ENCODE measurements around the gene ADCY7.

ADCY7 gene

DNA sequence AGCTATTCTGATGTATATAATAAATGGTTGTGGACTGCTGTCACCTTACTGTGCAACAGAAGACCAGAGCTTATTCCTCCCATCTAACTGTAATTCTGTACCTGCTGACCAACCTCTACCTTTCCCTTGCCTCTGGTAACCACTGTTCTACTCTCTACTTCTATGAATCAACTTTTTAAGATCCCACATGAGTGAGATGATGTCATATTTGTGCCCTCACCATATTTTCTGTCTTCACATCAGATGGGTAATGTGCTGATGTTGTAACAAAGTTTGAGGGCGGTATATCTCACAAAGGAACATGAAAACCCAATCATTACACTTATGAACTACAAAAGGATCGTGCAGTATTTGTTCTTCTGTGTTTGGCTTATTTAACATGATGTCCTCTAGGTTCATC, 85.6 kb downstream of the ADCY7 start:
- Histone ChIP-seq H4K12ac (ENCODE audit: low read depth, low read length) (no peak overlapping the region), H3K23ac (ENCODE audit: low read length) (no peak overlapping the region), H3K14ac (ENCODE audit: low read length) (no peak overlapping the region), H2AFZ (ENCODE audit: insufficient read depth, low read length, poor library complexity) (no peak overlapping the region), H3K18ac (ENCODE audit: low read length) (no peak overlapping the region), H3K79me1 (ENCODE audit: low read length) (no peaks in the 10 kb centered on the region), H3K4ac (ENCODE audit: low read depth, low read length) (no peak overlapping the region), H3K4me1 (ENCODE audit: control insufficient read depth in 1 of 2, insufficient read depth in 2 of 2, low read length in 2 of 2) (no peaks in the 10 kb centered on the region), H4K91ac (ENCODE audit: low read depth, low read length) (no peak overlapping the region), H2BK120ac (ENCODE audit: insufficient read depth, low read length, poor library complexity) (no peak overlapping the region), H3K27ac (ENCODE audit: low read depth, low read length) (no peak overlapping the region), H3K36me3 (ENCODE audit: control insufficient read depth in 1 of 2, insufficient read depth in 2 of 2, low read length in 2 of 2) (peaks cover 3 to 8% of the 10 kb centered on the region in 2 experiments), H2AK5ac (ENCODE audit: low read length) (no peak overlapping the region), H4K8ac (ENCODE audit: low read depth, low read length) (no peak overlapping the region), H3K4me2 (ENCODE audit: low read length) (no peak overlapping the region), H2BK12ac (ENCODE audit: low read length) (no peak overlapping the region), H3K79me2 (ENCODE audit: control insufficient read depth, insufficient read depth, low read length, poor library complexity) (no peaks in the 10 kb centered on the region), H3K9ac (ENCODE audit: low read length) (no peak overlapping the region), H3K4me3 (ENCODE audit: low read depth, low read length) (no peak overlapping the region), H3K9me3 (ENCODE audit: insufficient read depth, low read depth, low read length) (no peaks in the 10 kb centered on the region), H3K27me3 (ENCODE audit: insufficient read depth, low read length) (no peaks in the 10 kb centered on the region), H2BK5ac (ENCODE audit: low read depth, low read length, poor library complexity) (no peak overlapping the region)
- no peak for DNase-seq
- no CpG with 5 or more reads among the region's 2 CpGs for WGBS (ENCODE audit: extremely low coverage, insufficient coverage, insufficient read length)

DNA sequence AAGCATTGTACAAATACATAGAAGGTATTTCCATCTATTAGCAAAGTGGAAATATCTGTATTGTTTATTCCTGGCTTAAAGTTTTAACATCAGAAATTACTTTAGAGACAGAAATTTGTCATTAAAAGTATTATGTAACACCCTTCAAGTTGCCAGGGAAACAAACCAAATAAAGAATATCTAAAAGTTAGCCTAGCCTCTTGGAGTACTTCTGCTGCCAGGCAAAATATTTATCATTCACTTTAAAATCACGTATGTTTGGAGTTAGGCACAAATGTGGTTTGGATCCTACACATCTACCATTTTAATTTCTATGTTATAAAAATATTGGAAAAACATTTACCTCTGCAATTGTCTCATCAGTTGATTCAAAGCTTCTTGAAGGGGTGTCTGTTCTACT, 87.7 kb downstream of the ADCY7 start:
- H2BK120ac ChIP-seq (ENCODE audit: insufficient read depth, low read length, poor library complexity) = no peak overlapping the region
- H3K9ac ChIP-seq (ENCODE audit: low read length) = no peak overlapping the region
- H2BK5ac ChIP-seq (ENCODE audit: low read depth, low read length, poor library complexity) = no peak overlapping the region
- no CpG with 5 or more reads among the region's 1 CpG for WGBS (ENCODE audit: extremely low coverage, insufficient coverage, insufficient read length)
- H4K12ac ChIP-seq (ENCODE audit: low read depth, low read length) = no peak overlapping the region
- H3K36me3 ChIP-seq (ENCODE audit: control insufficient read depth in 1 of 2, insufficient read depth in 2 of 2, low read length in 2 of 2) = peaks cover 9 to 12% of the 10 kb centered on the region in 2 experiments
- H3K4me3 ChIP-seq (ENCODE audit: low read depth, low read length) = no peak overlapping the region
- H3K23ac ChIP-seq (ENCODE audit: low read length) = no peak overlapping the region
- no peaks in the 10 kb centered on the region for H3K27me3 ChIP-seq (ENCODE audit: insufficient read depth, low read length)
- H3K79me1 ChIP-seq (ENCODE audit: low read length) = no peaks in the 10 kb centered on the region
- no peak overlapping the region for H3K14ac ChIP-seq (ENCODE audit: low read length)
- no peak overlapping the region for H3K27ac ChIP-seq (ENCODE audit: low read depth, low read length)
- peak in 1 of 2 donors; percentile 41 for DNase-seq
- H2AFZ ChIP-seq (ENCODE audit: insufficient read depth, low read length, poor library complexity) = no peak overlapping the region
- H3K4ac ChIP-seq (ENCODE audit: low read depth, low read length) = no peak overlapping the region
- H3K9me3 ChIP-seq (ENCODE audit: insufficient read depth, low read depth, low read length) = no peaks in the 10 kb centered on the region
- no peak overlapping the region for H4K91ac ChIP-seq (ENCODE audit: low read depth, low read length)
- no peaks in the 10 kb centered on the region for H3K79me2 ChIP-seq (ENCODE audit: control insufficient read depth, insufficient read depth, low read length, poor library complexity)
- no peaks in the 10 kb centered on the region for H3K4me1 ChIP-seq (ENCODE audit: control insufficient read depth in 1 of 2, insufficient read depth in 2 of 2, low read length in 2 of 2)
- H3K4me2 ChIP-seq (ENCODE audit: low read length) = no peak overlapping the region
- no peak overlapping the region for H2BK12ac ChIP-seq (ENCODE audit: low read length)
- no peak overlapping the region for H3K18ac ChIP-seq (ENCODE audit: low read length)
- H2AK5ac ChIP-seq (ENCODE audit: low read length) = no peak overlapping the region
- H4K8ac ChIP-seq (ENCODE audit: low read depth, low read length) = no peak overlapping the region

DNA sequence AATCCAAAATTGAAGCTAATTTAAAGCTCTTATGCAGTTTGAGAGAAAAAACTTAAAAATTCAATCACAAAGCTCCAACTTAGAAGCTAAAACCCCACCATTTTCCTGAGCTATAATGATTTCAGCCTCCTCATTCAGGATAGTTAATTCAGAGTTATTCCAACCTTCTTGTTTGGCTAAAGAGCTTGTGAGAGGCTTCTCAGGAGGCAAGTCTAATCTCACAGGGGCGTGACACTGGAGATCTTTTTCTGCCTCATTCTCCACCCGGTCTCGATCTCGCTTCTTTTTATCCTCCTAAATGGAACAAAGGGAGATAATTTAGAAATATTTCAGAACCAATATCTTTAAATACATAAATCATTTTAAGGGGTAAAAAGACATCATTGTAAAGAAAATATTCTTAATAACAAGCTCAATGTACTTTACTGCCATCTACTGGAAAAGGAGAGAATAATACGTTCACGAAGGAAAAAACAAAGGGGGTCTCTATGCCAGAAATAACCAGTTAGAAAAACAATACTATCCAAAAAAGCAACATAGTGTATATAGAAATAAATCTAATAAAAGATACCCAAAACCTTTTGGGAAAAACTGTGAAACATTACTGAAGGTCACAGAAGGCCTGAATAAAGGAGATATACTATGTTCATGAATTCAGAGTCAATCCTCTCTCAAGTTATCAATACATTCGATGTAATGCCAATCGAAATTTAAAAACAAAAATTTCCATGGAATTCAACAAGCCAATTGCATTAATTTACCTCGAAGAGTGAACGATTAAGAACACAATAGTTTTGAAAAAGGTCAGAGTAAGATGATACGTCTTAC, 88.5 kb downstream of the ADCY7 start:
- no peak overlapping the region for H4K91ac ChIP-seq (ENCODE audit: low read depth, low read length)

DNA sequence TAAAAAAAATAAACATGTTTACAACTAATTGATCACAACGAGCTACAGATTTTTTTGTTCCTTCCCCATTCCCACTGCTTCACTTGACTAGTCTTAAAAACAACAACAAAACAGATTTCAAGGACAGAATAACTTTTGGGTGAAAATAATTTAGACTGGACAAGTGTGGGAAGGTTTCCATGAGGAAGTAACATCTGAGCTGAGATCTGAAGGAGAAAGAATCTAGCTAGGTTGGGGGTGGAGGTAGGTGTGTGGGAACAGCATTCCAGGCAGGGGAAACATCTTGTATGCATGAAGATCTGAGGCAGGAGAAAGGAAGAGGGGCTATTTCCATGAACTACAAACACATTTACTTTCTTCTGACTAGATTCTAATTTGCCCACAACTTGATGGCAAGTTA, 93.3 kb downstream of the ADCY7 start:
- Histone ChIP-seq H3K4me3 (ENCODE audit: low read depth, low read length) (no peak overlapping the region), H3K14ac (ENCODE audit: low read length) (no peak overlapping the region)
- no CpG with 5 or more reads among the region's 1 CpG for WGBS (ENCODE audit: extremely low coverage, insufficient coverage, insufficient read length)

More for the DNA sequence above, 88.5 kb downstream of the ADCY7 start:
- Histone ChIP-seq H2BK120ac (ENCODE audit: insufficient read depth, low read length, poor library complexity) (no peak overlapping the region), H2AK5ac (ENCODE audit: low read length) (no peak overlapping the region), H3K36me3 (ENCODE audit: control insufficient read depth in 1 of 2, insufficient read depth in 2 of 2, low read length in 2 of 2) (peaks cover 7 to 11% of the 10 kb centered on the region in 2 experiments), H3K9me3 (ENCODE audit: insufficient read depth, low read depth, low read length) (no peaks in the 10 kb centered on the region), H3K18ac (ENCODE audit: low read length) (no peak overlapping the region), H3K27ac (ENCODE audit: low read depth, low read length) (no peak overlapping the region), H3K4ac (ENCODE audit: low read depth, low read length) (no peak overlapping the region), H4K8ac (ENCODE audit: low read depth, low read length) (no peak overlapping the region), H3K23ac (ENCODE audit: low read length) (no peak overlapping the region), H3K27me3 (ENCODE audit: insufficient read depth, low read length) (no peaks in the 10 kb centered on the region), H4K12ac (ENCODE audit: low read depth, low read length) (no peak overlapping the region), H2AFZ (ENCODE audit: insufficient read depth, low read length, poor library complexity) (no peak overlapping the region), H2BK12ac (ENCODE audit: low read length) (no peak overlapping the region), H3K79me2 (ENCODE audit: control insufficient read depth, insufficient read depth, low read length, poor library complexity) (no peaks in the 10 kb centered on the region), H3K4me3 (ENCODE audit: low read depth, low read length) (no peak overlapping the region), H3K4me1 (ENCODE audit: control insufficient read depth in 1 of 2, insufficient read depth in 2 of 2, low read length in 2 of 2) (no peaks in the 10 kb centered on the region), H3K79me1 (ENCODE audit: low read length) (no peaks in the 10 kb centered on the region), H3K9ac (ENCODE audit: low read length) (no peak overlapping the region), H3K14ac (ENCODE audit: low read length) (no peak overlapping the region), H2BK5ac (ENCODE audit: low read depth, low read length, poor library complexity) (no peak overlapping the region), H3K4me2 (ENCODE audit: low read length) (no peak overlapping the region)
- no CpG with 5 or more reads among the region's 11 CpGs for WGBS (ENCODE audit: extremely low coverage, insufficient coverage, insufficient read length)
- DNase-seq = peak in 1 of 2 donors; percentile 49

More for the DNA sequence above, 93.3 kb downstream of the ADCY7 start:
- DNase-seq = peak in 1 of 2 donors; percentile 14
- H3K27ac ChIP-seq (ENCODE audit: low read depth, low read length) = no peak overlapping the region
- peaks cover 7 to 21% of the 10 kb centered on the region in 2 experiments for H3K36me3 ChIP-seq (ENCODE audit: control insufficient read depth in 1 of 2, insufficient read depth in 2 of 2, low read length in 2 of 2)
- H3K9ac ChIP-seq (ENCODE audit: low read length) = no peak overlapping the region
- no peak overlapping the region for H2AK5ac ChIP-seq (ENCODE audit: low read length)
- H2BK12ac ChIP-seq (ENCODE audit: low read length) = no peak overlapping the region
- H3K4ac ChIP-seq (ENCODE audit: low read depth, low read length) = no peak overlapping the region
- no peak overlapping the region for H2BK5ac ChIP-seq (ENCODE audit: low read depth, low read length, poor library complexity)
- no peak overlapping the region for H3K23ac ChIP-seq (ENCODE audit: low read length)
- H3K9me3 ChIP-seq (ENCODE audit: insufficient read depth, low read depth, low read length) = no peaks in the 10 kb centered on the region
- H4K12ac ChIP-seq (ENCODE audit: low read depth, low read length) = no peak overlapping the region
- no peak overlapping the region for H3K18ac ChIP-seq (ENCODE audit: low read length)
- no peaks in the 10 kb centered on the region for H3K79me1 ChIP-seq (ENCODE audit: low read length)
- H2AFZ ChIP-seq (ENCODE audit: insufficient read depth, low read length, poor library complexity) = no peak overlapping the region
- no peak overlapping the region for H4K91ac ChIP-seq (ENCODE audit: low read depth, low read length)
- H3K79me2 ChIP-seq (ENCODE audit: control insufficient read depth, insufficient read depth, low read length, poor library complexity) = no peaks in the 10 kb centered on the region
- no peak overlapping the region for H4K8ac ChIP-seq (ENCODE audit: low read depth, low read length)
- H3K4me2 ChIP-seq (ENCODE audit: low read length) = no peak overlapping the region
- no peak overlapping the region for H2BK120ac ChIP-seq (ENCODE audit: insufficient read depth, low read length, poor library complexity)
- no peaks in the 10 kb centered on the region for H3K27me3 ChIP-seq (ENCODE audit: insufficient read depth, low read length)
- peaks cover 0 to 2% of the 10 kb centered on the region in 2 experiments for H3K4me1 ChIP-seq (ENCODE audit: control insufficient read depth in 1 of 2, insufficient read depth in 2 of 2, low read length in 2 of 2)

All from trophoblast cell (in vitro differentiated cells and primary cell).